Measurements from ENCODE around the gene BEST4.

- no peak for TF ChIP-seq GATA2 (IDR thresholded peaks at IDR 0.05; ENCODE audit: low read depth, low read length)
- TF ChIP-seq GATA3 (IDR thresholded peaks at IDR 0.05; ENCODE audit: low read depth, low read length): no peak
Measured at GRCh38 chr1:44803062-44803311, 15.0 kb upstream of the BEST4 start.
